HEK293T (cell line): ENCODE measurements around the gene GPR107.

Source experiments
- CTCF ChIA-PET: fragments of 350-600 bp; formaldehyde crosslinking; extraction: SDS; loops from one replicate; lab custom pipeline; 2021; ENCODE audit warnings: antibody characterized with exemption, inconsistent platforms; lab: Yijun Ruan, JAX
- POLR2A ChIA-PET: fragments of 350-600 bp; formaldehyde crosslinking; extraction: SDS; loops from one replicate; lab custom pipeline; 2020; ENCODE audit warnings: antibody characterized with exemption, inconsistent platforms; lab: Yijun Ruan, JAX
- DNase-seq: peaks from one replicate; pipeline ENCODE4 v3.0.0; 2012; ENCODE audit warnings: mixed read lengths; ENCODE audit errors: extremely low spot score
- ARNT ChIP-seq: fragments of 450-650 bp; IDR thresholded peaks from 2 replicates; pipeline ENCODE4 v1.6.1; 2017; ENCODE audit warnings: mild to moderate bottlenecking
- BHLHE40 ChIP-seq: fragments of 450-650 bp; IDR thresholded peaks from 2 replicates; pipeline ENCODE4 v1.6.1; 2016; ENCODE audit warnings: mild to moderate bottlenecking, moderate library complexity, borderline replicate concordance
- CTBP1 ChIP-seq: fragments of 450-650 bp; IDR thresholded peaks from 2 replicates; pipeline ENCODE4 v1.6.1; 2016; ENCODE audit warnings: borderline replicate concordance
- ELF4 ChIP-seq: fragments of 450-650 bp; IDR thresholded peaks from 2 replicates; pipeline ENCODE4 v1.6.1; 2017; ENCODE audit warnings: antibody characterized with exemption
- FOXA1 ChIP-seq: fragments of 450-650 bp; IDR thresholded peaks from 2 replicates; pipeline ENCODE4 v1.6.1; 2016; ENCODE audit warnings: mild to moderate bottlenecking
- FOXK2 ChIP-seq: fragments of 450-650 bp; IDR thresholded peaks from 2 replicates; pipeline ENCODE4 v1.6.1; 2016; ENCODE audit warnings: mild to moderate bottlenecking
- FOXM1 ChIP-seq: fragments of 450-650 bp; IDR thresholded peaks from 2 replicates; pipeline ENCODE4 v1.6.1; 2017; ENCODE audit warnings: mild to moderate bottlenecking, borderline replicate concordance
- HDGF ChIP-seq: fragments of 450-650 bp; IDR thresholded peaks from 2 replicates; pipeline ENCODE4 v1.6.1; 2017; ENCODE audit warnings: antibody characterized with exemption, borderline replicate concordance
- L3MBTL2 ChIP-seq: fragments of 450-650 bp; conservative IDR thresholded peaks from 2 replicates; pipeline ENCODE4 v1.6.1; 2016; ENCODE audit warnings: mild to moderate bottlenecking
- LEF1 ChIP-seq: fragments of 450-650 bp; IDR thresholded peaks from 2 replicates; pipeline ENCODE4 v1.6.1; 2017; ENCODE audit warnings: mild to moderate bottlenecking, borderline replicate concordance
- NFRKB ChIP-seq: fragments of 450-650 bp; IDR thresholded peaks from 2 replicates; pipeline ENCODE4 v1.6.1; 2016; ENCODE audit warnings: mild to moderate bottlenecking, moderate library complexity
- PKNOX1 ChIP-seq: fragments of 450-650 bp; IDR thresholded peaks from 2 replicates; pipeline ENCODE4 v1.6.1; 2016
- SP1 ChIP-seq: fragments of 450-650 bp; IDR thresholded peaks from 2 replicates; pipeline ENCODE4 v1.6.1; 2017
- SUZ12 ChIP-seq: fragments of 450-650 bp; IDR thresholded peaks from 2 replicates; pipeline ENCODE4 v1.6.1; 2016; ENCODE audit warnings: mild to moderate bottlenecking
- TARDBP ChIP-seq: fragments of 450-650 bp; IDR thresholded peaks from 2 replicates; pipeline ENCODE4 v1.6.1; 2016
- ZNF384 ChIP-seq: fragments of 450-650 bp; IDR thresholded peaks from 2 replicates; pipeline ENCODE4 v1.6.1; 2016

Gene GPR107

GRCh38 chr9:130060296-130060695 lies 6.6 kb downstream of the GPR107 start:
- ChIA-PET CTCF (no interaction called here), POLR2A (no interaction called here)
- no peak for DNase-seq
- TF ChIP-seq NFRKB, result no peak
- no peak for TF ChIP-seq CTBP1
- no peak for TF ChIP-seq SP1
- no peak for TF ChIP-seq PKNOX1
- TF ChIP-seq HDGF, result no peak
- no peak for TF ChIP-seq LEF1
- no peak for TF ChIP-seq FOXK2
- TF ChIP-seq SUZ12, result no peak
- no peak for TF ChIP-seq ZNF384
- TF ChIP-seq FOXM1, result no peak
- no peak for TF ChIP-seq TARDBP

GRCh38 chr9:130062750-130063149 lies 9.0 kb downstream of the GPR107 start:
- TF ChIP-seq HDGF (no peak), ELF4 (no peak), LEF1 (no peak), PKNOX1 (no peak), FOXM1 (no peak), FOXK2 (no peak), SP1 (no peak), FOXA1 (no peak), CTBP1 (no peak)
- ChIA-PET CTCF (no interaction called here), POLR2A (no interaction called here)
- no peak for DNase-seq

GRCh38 chr9:130064621-130065020 lies 10.9 kb downstream of the GPR107 start:
- POLR2A ChIA-PET, result no interaction called here
- DNase-seq, result no peak
- TF ChIP-seq NFRKB, result no peak
- TF ChIP-seq HDGF, result no peak
- no peak for TF ChIP-seq FOXM1
- no peak for TF ChIP-seq FOXK2
- TF ChIP-seq SUZ12, result no peak
- TF ChIP-seq BHLHE40, result no peak
- no peak for TF ChIP-seq L3MBTL2
- no peak for TF ChIP-seq PKNOX1
- CTCF ChIA-PET, result no interaction called here

GRCh38 chr9:130069048-130069447 lies 15.3 kb downstream of the GPR107 start:
- POLR2A ChIA-PET, result interaction anchor here (1.1 kb wide), 1 partner anchor 16 kb away, joined by 5 read pairs; the partner anchor contains the start of gene GPR107
- CTCF ChIA-PET, result interaction anchor here (0.6 kb wide), 1 partner anchor 766 kb away, joined by 3 read pairs; no protein-coding TSS in a partner anchor
- TF ChIP-seq SP1 (no peak), CTBP1 (no peak), FOXK2 (no peak), FOXM1 (no peak), HDGF (no peak), SUZ12 (no peak), PKNOX1 (no peak), BHLHE40 (no peak), ZNF384 (no peak), LEF1 (no peak), TARDBP (no peak), NFRKB (no peak), ELF4 (no peak)
- no peak for DNase-seq

- DNase-seq, result no peak
- POLR2A ChIA-PET, result no interaction called here
- CTCF ChIA-PET, result no interaction called here
- TF ChIP-seq TARDBP, result no peak
- TF ChIP-seq HDGF, result no peak
- TF ChIP-seq ELF4, result no peak
- TF ChIP-seq ARNT, result no peak
- no peak for TF ChIP-seq FOXA1
- TF ChIP-seq PKNOX1, result no peak
- no peak for TF ChIP-seq BHLHE40
- no peak for TF ChIP-seq SUZ12
- TF ChIP-seq L3MBTL2, result no peak
- TF ChIP-seq FOXM1, result no peak
These were observed 19.0 kb downstream of the GPR107 start for GRCh38 chr9:130072515-130073235.
